Measurements from ENCODE around the gene CPNE7.

The CPNE7 gene

GRCh38 chr16:89575247-89576152 is at the start of gene CPNE7:
Gene CPNE7, plus strand, starts transcription at chr16:89575758. Its CDS starts 140 bp downstream, at chr16:89575898.
- H3K27ac ChIP-seq: no peak within 1 kb of the TSS

GRCh38 chr16:89529097-89529496 is 46.5 kb upstream of the CPNE7 start:
- no peak for DNase-seq (ENCODE audit: low read depth, low spot score)
- no peak overlapping the region for H3K27ac ChIP-seq

More at GRCh38 chr16:89575247-89576152, at the start of gene CPNE7:
- no peak for DNase-seq (ENCODE audit: low read depth, low spot score)

DNA sequence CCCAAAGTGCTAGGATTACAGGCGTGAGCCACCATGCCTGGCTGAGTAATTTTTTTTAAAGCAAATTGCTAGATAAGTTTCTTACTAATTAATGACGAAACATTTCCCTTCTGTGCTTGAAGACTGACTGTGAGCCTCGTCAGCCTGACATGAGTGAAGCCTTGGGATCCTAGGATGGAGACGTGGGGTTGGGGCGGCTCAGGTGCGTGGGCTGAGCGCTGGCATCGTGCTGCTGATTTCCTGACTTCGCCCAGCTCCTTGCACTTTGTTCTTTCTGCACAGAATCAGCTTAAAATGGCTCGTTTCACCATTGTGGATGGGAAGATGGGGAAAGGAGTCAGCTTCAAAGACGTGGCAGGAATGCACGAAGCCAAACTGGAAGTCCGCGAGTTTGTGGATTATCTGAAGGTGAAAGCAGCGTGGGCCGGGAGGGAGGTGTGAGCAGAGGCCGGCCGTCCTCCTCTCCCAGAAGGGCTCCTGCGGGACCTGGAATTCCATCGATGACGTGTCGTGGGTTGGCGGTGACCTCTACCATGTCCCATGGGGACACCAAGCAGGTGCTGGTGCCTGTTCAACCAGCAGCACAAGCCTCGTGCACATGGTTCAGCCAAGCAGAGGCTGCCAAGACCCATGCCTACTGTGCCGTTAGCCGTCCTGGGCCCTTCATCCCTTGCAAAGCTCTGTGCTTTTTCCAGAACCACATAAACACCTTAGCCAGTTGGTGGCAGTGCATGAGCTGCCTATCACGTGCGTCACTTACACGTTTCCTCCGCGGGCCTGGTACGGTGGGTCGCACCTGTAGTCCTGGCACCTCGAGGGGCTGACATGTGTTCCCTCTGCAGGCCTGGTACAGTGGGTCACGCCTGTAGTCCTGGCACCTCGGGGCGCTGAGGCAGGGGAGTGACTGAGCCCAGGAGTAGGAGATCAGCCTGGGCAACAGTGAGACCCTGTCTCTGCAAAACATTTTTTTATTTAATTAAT is 44.9 kb upstream of the CPNE7 start:
- H3K27ac ChIP-seq: no peak overlapping the region
- no peak for DNase-seq (ENCODE audit: low read depth, low spot score)

- DNase-seq (ENCODE audit: low read depth, low spot score): no peak
- H3K27ac ChIP-seq: no peak overlapping the region
Measured at GRCh38 chr16:89531821-89532526, 43.6 kb upstream of the CPNE7 start.

DNA sequence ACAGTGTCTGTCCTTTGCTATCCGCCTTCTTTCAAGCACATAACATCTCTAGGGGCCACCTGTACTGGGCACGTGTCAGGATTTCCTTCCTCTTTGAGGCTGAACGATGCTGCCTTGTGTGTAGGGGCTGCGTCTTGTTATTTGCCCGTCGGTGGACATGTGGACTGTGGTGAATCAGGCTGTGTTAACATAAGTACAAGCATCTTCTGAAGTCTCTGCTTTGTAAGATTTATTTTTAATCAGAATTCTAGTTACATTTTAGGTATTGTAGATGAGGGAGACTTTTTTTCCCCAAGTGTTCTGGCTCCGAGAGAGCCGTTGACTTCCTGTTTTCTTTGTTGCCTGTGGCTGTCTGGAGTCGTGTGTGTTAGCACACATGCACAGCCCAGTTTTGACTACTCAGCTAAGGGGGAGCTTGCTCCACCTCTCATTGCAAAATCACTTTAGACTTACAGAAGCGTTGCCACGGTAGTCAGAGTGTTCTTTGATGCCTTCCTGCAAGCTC is 41.3 kb upstream of the CPNE7 start:
- no peak overlapping the region for H3K27ac ChIP-seq

GRCh38 chr16:89536371-89536770 is 39.2 kb upstream of the CPNE7 start:
- DNase-seq (ENCODE audit: low read depth, low spot score): no peak
- no peak overlapping the region for H3K27ac ChIP-seq

More for the DNA sequence above, 41.3 kb upstream of the CPNE7 start:
- DNase-seq (ENCODE audit: low read depth, low spot score): no peak

GRCh38 chr16:89536886-89537548 is 38.5 kb upstream of the CPNE7 start:
- H3K27ac ChIP-seq: no peak overlapping the region
- DNase-seq (ENCODE audit: low read depth, low spot score): no peak

- H3K27ac ChIP-seq: no peak overlapping the region
- no peak for DNase-seq (ENCODE audit: low read depth, low spot score)
Measured at GRCh38 chr16:89537549-89537925, 38.0 kb upstream of the CPNE7 start.

GRCh38 chr16:89538286-89538685 is 37.3 kb upstream of the CPNE7 start:
- no peak for DNase-seq (ENCODE audit: low read depth, low spot score)

DNA sequence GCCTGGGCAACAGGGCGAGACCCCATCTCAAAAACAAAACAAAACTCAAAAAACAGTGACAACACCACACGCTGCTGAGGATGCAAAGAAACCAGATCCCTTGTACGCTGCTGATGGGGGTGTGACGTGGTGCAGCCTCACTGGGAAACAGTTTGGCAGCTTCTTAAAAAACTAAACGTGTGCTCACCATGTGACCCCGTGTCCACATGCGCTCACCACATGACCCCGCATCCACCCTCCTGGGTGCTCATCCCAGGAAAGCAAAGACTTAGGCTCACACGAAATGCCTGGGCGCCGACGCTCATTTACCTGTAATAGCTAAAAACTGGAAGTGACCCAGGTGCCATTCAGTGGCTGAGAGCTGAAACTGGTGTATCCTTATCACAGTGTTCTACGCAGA is 35.0 kb upstream of the CPNE7 start:
- H3K27ac ChIP-seq: no peak overlapping the region
- no peak for DNase-seq (ENCODE audit: low read depth, low spot score)

More at GRCh38 chr16:89538286-89538685, 37.3 kb upstream of the CPNE7 start:
- H3K27ac ChIP-seq: no peak overlapping the region

DNA sequence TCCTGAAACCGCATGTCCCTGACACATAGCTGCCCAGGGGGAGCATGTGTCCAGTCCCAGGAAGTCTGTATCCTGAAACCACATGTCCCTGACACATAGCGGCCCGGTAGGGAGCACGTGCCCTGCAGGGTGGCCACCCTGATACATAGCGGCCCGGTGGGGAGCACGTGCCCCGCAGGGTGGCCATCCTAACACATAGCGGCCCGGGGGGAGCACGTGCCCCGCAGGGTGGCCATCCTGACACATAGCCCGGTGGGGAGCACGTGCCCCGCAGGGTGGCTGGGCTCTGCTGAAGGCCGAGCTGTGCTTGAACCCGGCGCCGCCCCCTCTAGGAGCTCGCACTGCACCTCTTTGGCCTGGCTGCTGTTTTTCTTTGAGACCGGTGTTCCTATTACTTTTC is 33.8 kb upstream of the CPNE7 start:
- no peak overlapping the region for H3K27ac ChIP-seq
- no peak for DNase-seq (ENCODE audit: low read depth, low spot score)

- DNase-seq (ENCODE audit: low read depth, low spot score): no peak
- no peak overlapping the region for H3K27ac ChIP-seq
Measured at GRCh38 chr16:89544113-89544512, 31.4 kb upstream of the CPNE7 start.

DNA sequence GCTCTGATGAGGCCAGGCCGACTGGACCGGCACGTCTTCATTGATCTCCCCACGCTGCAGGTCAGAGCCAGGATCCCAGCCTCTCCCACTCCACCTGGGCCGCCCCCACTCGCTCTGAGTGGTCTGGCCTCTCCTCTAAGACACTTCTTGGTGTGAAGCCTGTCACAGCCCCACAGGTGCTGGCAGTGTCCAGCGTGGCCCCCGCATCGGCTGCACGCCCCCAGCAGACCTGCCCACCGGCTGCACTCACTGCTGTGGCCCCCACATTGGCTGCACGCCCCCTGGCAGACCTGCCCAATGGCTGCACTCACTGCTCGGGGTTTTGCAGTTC is 30.9 kb upstream of the CPNE7 start:
- no peak for DNase-seq (ENCODE audit: low read depth, low spot score)
- H3K27ac ChIP-seq: no peak overlapping the region

GRCh38 chr16:89545044-89545830 is 30.3 kb upstream of the CPNE7 start:
- no peak overlapping the region for H3K27ac ChIP-seq
- DNase-seq (ENCODE audit: low read depth, low spot score): no peak

GRCh38 chr16:89545831-89546574 is 29.6 kb upstream of the CPNE7 start:
- no peak for DNase-seq (ENCODE audit: low read depth, low spot score)
- no peak overlapping the region for H3K27ac ChIP-seq

- H3K27ac ChIP-seq: no peak overlapping the region
- DNase-seq (ENCODE audit: low read depth, low spot score): no peak
Measured at GRCh38 chr16:89546781-89547180, 28.8 kb upstream of the CPNE7 start.

- no peak overlapping the region for H3K27ac ChIP-seq
- DNase-seq (ENCODE audit: low read depth, low spot score): no peak
Measured at GRCh38 chr16:89547291-89547690, 28.3 kb upstream of the CPNE7 start.

- DNase-seq (ENCODE audit: low read depth, low spot score): no peak
- H3K27ac ChIP-seq: no peak overlapping the region
Measured at GRCh38 chr16:89547860-89548259, 27.7 kb upstream of the CPNE7 start.

All from epithelial cell of prostate (primary cell).